CD4-positive, alpha-beta T cell treated with Interleukin-6 for 4 hours (primary cell): ENCODE results near the gene RCBTB2.
"Not testable (repeated sequence)": the region's sequence is repeated elsewhere in the genome, so short reads cannot be mapped to it uniquely, and the experiment has no call there.

ENCODE experiments used
- DNase-seq: peaks from one replicate; pipeline ENCODE4 v3.0.0-alpha.2; 2020; ENCODE audit warnings: mixed read lengths

RCBTB2 gene

GRCh38 chr13:48492470-48493065, 40.3 kb downstream of the RCBTB2 start:
- peak; percentile 78 for DNase-seq

GRCh38 chr13:48492096-48492440, 40.8 kb downstream of the RCBTB2 start:
- DNase-seq: peak; percentile 39

DNA sequence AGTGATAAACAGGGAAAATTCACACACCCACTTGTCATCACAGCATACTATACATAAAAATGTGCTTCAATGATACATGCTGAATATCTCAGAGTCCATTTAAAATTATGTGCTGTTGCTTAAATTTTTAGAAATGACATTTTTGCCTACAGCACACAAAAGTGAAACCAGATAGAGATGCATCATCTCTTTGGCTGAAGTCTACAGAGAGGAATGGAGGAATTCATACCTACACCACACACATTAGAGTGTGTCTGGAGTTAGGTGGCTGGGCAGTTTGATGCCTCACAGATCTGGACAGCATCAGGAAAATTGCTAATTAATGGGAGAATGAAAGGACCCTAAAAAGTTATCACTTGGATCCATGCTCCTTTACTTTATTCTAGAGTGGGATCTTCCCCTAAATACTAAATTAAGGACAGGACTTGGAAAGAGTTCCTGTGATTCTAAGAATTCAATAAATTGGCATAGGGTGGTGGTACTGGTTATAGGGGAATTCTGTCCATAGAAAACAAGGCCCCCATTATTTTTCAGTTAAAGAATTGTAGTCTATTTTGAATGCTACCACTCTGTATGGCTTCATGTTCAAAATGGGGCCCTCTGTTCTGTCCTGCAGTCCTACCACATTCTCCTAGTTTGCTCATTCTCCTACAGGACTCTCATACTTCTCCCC, 41.3 kb downstream of the RCBTB2 start:
- no peak for DNase-seq

GRCh38 chr13:48490241-48490640, 42.6 kb downstream of the RCBTB2 start:
- no peak for DNase-seq

- no peak for DNase-seq
Observed at GRCh38 chr13:48489666-48490065, 43.2 kb downstream of the RCBTB2 start.

DNA sequence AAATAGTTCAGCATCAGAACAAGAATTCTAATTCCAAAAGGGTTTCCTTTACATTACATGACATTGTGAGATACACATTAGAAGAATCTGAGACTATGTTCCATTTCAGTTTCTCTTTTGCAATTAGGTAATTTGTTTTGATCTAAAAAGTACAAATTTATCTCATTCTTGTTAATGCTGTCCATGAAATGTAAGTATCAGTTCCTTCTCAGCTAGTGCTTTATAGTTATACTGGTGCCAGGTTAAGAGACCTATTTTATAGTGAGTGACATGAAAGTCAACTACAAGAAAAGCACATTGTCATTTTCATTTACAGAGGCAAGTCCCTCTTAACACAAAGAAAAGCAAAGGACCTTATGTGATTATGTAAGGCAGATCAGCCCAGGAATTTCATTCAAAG, 43.9 kb downstream of the RCBTB2 start:
- no peak for DNase-seq

- no peak for DNase-seq
Observed at GRCh38 chr13:48487968-48488367, 44.9 kb downstream of the RCBTB2 start.

DNA sequence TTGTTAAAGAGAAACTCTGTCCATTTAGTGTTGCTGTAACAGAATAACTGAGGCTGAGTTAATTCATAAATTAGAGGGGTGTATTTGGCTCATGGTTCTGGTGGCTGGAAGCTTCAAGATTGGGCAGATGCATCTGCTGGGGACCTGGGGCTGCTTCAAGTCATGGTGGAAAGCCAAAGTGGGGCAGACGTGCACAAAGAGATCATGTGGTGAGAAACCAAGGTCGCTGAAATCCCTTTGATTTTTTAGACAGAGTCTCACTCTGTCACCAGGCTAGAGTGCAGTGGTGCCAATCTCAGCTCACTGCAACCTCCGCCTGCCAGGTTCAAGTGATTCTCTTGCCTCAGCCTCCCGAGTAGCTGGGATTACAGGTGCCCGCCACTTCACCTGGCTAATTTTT, 46.0 kb downstream of the RCBTB2 start:
- DNase-seq: no peak

GRCh38 chr13:48486362-48486761, 46.5 kb downstream of the RCBTB2 start:
- DNase-seq: no peak

- no peak for DNase-seq
Observed at GRCh38 chr13:48485432-48485831, 47.4 kb downstream of the RCBTB2 start.

- no peak for DNase-seq
Observed at GRCh38 chr13:48483575-48483974, 49.3 kb downstream of the RCBTB2 start.

GRCh38 chr13:48478391-48478790, 54.5 kb downstream of the RCBTB2 start:
- DNase-seq: no peak

GRCh38 chr13:48477191-48477855, 55.6 kb downstream of the RCBTB2 start:
- no peak for DNase-seq

GRCh38 chr13:48476686-48477085, 56.2 kb downstream of the RCBTB2 start:
- DNase-seq: no peak

- no peak for DNase-seq
Observed at GRCh38 chr13:48476215-48476614, 56.7 kb downstream of the RCBTB2 start.

- DNase-seq: no peak
Observed at GRCh38 chr13:48475230-48475629, 57.6 kb downstream of the RCBTB2 start.

GRCh38 chr13:48457578-48458242, 75.2 kb downstream of the RCBTB2 start:
- DNase-seq: no peak

DNA sequence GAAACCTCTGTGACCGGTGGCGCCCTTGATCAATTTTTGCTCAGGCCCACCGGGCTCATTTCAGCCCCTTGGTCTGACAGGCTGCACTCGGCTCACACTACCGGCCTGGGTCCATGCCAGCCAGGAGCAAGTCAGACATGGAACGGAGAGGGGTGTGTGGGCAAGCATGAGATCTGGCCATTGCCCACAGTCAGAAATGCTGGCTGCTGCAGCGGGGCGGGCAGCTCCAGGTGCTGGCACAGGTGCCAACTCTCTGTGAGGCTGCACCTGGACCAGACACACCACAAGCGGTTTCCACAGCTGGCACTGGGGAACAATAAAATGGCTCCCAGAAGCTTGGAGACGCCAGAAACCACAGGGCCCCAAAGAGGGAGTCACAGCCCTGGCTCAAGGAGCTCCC, 76.3 kb downstream of the RCBTB2 start:
- DNase-seq: no peak

GRCh38 chr13:48451196-48451595, 81.7 kb downstream of the RCBTB2 start:
- not testable (repeated sequence) for DNase-seq

DNA sequence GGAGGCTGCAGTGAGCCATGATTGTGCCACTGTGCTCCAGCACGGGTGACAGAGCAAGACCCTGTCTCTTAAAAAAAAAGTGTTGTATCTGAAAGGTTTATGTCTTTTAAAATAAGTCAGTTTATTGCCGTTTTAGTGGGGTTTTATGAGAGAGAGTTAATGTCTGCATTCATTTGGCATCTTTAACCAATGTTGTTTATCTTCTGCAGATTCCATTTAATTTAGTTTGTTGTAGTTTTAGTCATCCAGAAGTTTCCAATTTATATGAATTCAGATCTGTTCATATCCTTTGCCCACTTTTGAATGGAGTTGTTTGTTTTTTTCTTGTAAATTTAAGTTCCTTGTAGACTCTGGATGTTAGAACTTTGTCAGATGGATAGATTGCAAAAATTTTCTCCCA, 83.2 kb downstream of the RCBTB2 start:
- DNase-seq: no peak

DNA sequence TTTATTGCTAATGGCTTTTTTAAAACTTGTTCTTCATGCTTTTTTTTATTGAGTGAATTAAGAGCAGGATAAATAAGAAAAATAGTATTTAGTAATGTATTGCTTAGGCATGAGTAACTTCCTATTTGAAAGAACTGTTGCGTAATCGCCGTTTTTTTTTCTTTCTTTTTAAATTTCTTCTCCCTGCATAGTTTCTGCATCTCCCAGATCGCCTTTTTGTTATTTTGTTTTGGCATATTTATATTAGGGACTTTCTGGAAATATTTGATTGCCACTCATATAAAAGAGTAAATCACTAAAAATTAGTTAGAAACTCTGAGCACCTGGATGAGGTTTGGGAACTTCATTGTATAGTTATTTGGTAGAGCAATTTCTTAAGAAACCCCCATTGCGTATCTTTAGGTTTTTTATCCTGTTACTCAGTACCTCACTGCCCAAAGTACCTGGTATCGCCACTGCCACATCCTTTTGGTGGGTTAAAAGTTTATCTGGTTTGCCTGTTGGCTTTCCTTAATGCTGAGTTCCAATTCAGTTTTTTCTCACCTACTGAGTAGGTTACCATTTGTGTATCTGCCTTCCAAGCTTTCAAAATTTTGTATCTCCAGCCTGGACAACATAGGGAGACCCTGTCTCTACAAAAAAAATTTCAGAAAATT, 83.8 kb downstream of the RCBTB2 start:
- no peak for DNase-seq

DNA sequence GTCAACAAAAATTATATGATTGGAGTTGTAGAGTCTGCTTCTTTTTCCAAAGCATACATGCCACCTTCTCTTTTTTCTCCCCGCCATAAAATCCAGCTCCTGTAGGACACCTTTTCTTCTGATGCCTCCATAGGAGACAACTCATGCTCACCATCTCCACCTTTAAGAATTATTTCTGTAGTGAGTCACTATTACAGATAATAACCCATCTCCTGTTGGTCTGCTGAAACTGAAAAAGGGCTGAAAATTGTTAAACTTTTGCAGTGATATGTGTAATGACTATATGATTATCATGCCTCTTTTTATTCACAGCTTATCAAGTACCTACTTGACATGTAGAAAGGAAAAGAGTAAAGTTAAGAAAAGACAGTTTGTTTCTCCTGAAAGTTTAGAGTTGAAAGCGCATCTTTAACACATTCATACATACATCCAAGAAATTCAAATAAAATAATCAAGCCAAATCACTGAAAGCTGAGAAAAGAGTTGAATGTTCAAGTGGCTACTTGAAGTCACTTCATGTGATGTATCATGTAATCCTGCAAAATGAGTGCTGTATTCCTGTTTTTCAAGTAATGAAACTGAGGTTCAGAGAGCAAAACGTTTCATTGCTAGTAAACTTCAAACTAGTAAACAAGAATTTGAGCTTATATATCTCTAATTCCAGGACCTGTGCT, 84.5 kb downstream of the RCBTB2 start:
- no peak for DNase-seq

GRCh38 chr13:48446464-48446863, 86.4 kb downstream of the RCBTB2 start:
- DNase-seq: no peak
